BJ (cell line): ENCODE results near the gene CD74. TPM values are rescaled to one million over a fixed set of nuclear protein-coding genes. Genes with fewer than 3 reads are reported as not detected.

Experiments used
- CTCF ChIA-PET: fragments of 350-600 bp; formaldehyde crosslinking; extraction: SDS; loops from one replicate; lab custom pipeline; 2021; ENCODE audit warnings: antibody characterized with exemption, inconsistent platforms; lab: Yijun Ruan, JAX
- POLR2A ChIA-PET: fragments of 300-600 bp; sonication (Branson Sonifier 250); formaldehyde crosslinking; extraction: SDS; loops from one replicate; lab custom pipeline; 2021; ENCODE audit warnings: antibody characterized with exemption; lab: Charles Lee
- DNase-seq: peaks from one replicate; pipeline ENCODE4 v3.0.0-alpha.2; 2011; ENCODE audit warnings: low read depth
- H3K27me3 ChIP-seq: 2 replicates; pipeline ENCODE4 v1.6.0; 2011; ENCODE audit warnings: low read length; ENCODE audit not compliant: control insufficient read depth, insufficient read depth
- H3K36me3 ChIP-seq: 2 replicates; pipeline ENCODE4 v1.5.1; 2011; ENCODE audit warnings: low read length; ENCODE audit not compliant: control insufficient read depth, insufficient read depth
- H3K4me3 ChIP-seq: 2 replicates; pipeline ENCODE4 v1.5.1; 2011; ENCODE audit warnings: low read depth, mild to moderate bottlenecking, control low read depth, low read length
- CTCF ChIP-seq: IDR thresholded peaks from 2 replicates; pipeline ENCODE4 v1.5.1; 2011; ENCODE audit warnings: low read depth, mild to moderate bottlenecking, control low read depth, inconsistent platforms, low read length, moderate library complexity; ENCODE audit not compliant: insufficient read depth
- polyA plus RNA-seq: library from polyadenylated mRNA; depleted of rRNA; stranded (reverse); fragments of >200 nt; gene quantifications from 2 replicates; pipeline ENCODE4 v1.2.3, GENCODE V29; 2011; rRNA removed

Gene CD74
- polyA plus RNA-seq, 1 experiment = 0.28 TPM

DNA sequence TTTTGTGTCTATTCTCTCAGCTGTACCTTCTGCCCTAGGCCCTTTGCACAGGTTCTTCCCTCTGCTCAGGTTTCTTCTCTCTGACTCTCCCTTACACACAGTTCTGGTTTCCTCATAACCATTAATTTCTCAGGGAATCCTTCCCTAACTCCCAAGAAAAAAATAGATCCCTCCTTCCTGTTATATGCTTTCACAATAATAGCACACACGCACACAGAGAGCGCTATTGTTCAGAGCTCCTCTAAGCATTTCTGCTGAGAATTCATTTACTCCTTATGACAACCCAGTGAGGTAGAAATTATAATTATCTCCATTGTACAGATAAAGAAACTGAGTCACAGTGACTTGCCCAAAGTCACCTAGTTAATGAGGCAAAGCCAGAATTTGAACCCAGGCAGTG lies 56.9 kb downstream of the CD74 start:
- ChIA-PET POLR2A (no interaction called here), CTCF (interaction anchor here (1.0 kb wide), 1 partner anchor 15 kb away, joined by 3 read pairs; no protein-coding TSS in a partner anchor)
- Histone ChIP-seq H3K36me3 (peaks cover 4% of the 10 kb centered on the region), H3K4me3 (no peak overlapping the region), H3K27me3 (no peaks in the 10 kb centered on the region)
- no peak for TF ChIP-seq CTCF
- DNase-seq = no peak

DNA sequence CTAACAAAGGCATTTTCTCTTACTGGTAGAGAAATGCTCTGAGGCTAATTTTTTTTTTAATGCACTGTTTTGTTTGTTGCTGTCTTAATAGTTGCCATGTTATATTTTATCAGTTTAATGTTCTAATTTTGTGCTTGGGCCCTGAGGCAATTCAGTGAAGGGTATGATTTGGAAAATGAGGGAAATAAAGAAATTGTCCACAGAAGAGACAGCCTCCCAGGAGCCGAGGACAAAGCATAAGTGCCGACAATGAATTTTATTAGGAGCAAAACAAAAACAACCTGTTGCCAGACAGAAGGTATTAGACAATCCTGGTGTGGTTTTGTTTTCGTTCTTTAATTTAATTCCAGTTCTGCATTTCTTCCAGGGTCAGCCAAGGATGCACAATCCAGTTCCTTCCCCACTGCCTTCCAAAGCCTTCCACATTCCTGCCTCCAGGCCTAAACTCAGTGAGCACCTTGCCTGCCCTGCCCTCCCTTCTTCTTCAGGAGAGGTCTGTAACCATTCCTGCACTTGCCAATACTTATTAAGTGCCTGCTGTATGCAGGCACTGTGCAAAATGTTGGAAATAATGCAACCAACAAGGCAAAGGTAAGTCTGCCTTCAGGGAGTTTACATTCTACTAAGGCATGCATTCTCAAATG lies 59.6 kb downstream of the CD74 start:
- Histone ChIP-seq H3K4me3 (no peak overlapping the region), H3K27me3 (no peaks in the 10 kb centered on the region), H3K36me3 (no peaks in the 10 kb centered on the region)
- POLR2A ChIA-PET = no interaction called here
- peak; percentile 34 for TF ChIP-seq CTCF
- no peak for DNase-seq
- CTCF ChIA-PET = interaction anchor here (3.9 to 7.2 kb wide), 2 partner anchors 80 to 82 kb away, joined by 25 to 122 read pairs; no protein-coding TSS in a partner anchor

DNA sequence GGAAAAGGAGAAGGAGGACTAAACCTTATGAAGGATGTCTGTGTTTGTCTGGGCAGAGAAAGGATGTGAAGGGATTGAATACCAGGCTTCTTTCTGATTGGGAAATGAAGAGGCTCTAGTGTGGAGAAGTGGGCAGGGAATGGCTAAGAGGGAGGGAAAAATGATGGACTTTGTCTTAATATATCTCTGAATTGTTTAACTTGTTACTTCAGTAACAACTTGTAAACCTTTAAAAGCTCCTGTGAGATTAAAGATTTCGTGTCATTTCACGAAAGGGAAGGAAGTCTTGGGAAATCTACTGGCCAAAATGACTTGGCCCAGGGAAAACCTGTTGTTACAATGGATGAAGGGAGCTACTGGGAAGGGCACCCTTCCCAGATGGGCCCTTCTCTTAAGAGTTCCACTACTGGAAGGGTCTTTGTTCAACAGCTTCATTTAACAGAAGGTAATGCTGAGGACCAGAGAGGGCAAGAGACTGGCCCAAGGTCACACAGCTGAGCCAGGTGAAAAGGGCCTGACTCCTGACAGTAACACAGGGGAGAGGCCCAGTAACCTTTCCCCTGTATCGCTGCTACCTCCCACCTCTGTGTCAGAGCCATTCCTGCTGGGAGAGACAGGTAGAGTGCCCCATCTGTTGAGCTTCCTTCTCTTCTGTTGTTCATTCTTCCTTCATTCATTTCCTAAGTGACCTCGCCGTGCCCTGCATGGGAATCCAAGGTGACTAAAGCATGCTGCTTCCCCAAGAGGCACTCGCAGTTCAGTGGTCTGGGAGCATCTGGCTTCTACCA lies 60.3 kb downstream of the CD74 start:
- DNase-seq = peak; percentile 26
- no peaks in the 10 kb centered on the region for H3K27me3 ChIP-seq
- no peaks in the 10 kb centered on the region for H3K36me3 ChIP-seq
- ChIA-PET CTCF (interaction anchor here (1.0 to 7.2 kb wide), 5 partner anchors 33 to 83 kb away, joined by 3 to 122 read pairs (median 14); no protein-coding TSS in a partner anchor), POLR2A (no interaction called here)
- no peak for TF ChIP-seq CTCF
- no peak overlapping the region for H3K4me3 ChIP-seq

Other genes with a start within 250 kb of the CD74 start
- 0.39 and 0.97 TPM in 2 replicates for gene CDX1, start 246.1 kb downstream of the CD74 start, polyA plus RNA-seq
- not detected in 2 replicates for gene SLC6A7, start 222.8 kb downstream of the CD74 start, polyA plus RNA-seq
- gene CAMK2A, start 123.1 kb downstream of the CD74 start, polyA plus RNA-seq = 0.09 and 0.11 TPM in 2 replicates
- 5.2 and 9.8 TPM in 2 replicates for gene ARSI, start 110.0 kb downstream of the CD74 start, polyA plus RNA-seq
- gene TCOF1, start 55.2 kb downstream of the CD74 start, polyA plus RNA-seq = 5.7 and 9.7 TPM in 2 replicates
- gene RPS14, start 36.8 kb upstream of the CD74 start, polyA plus RNA-seq = 2,496 and 3,512 TPM in 2 replicates
- gene NDST1, start 95.2 kb upstream of the CD74 start, polyA plus RNA-seq = 56.6 and 89.7 TPM in 2 replicates
- 4.8 and 8.4 TPM in 2 replicates for gene SYNPO, start 227.8 kb upstream of the CD74 start, polyA plus RNA-seq
- 0.04 and 0.13 TPM in 2 replicates for gene MYOZ3, start 248.3 kb upstream of the CD74 start, polyA plus RNA-seq